Ramos (cell line): ENCODE measurements around the gene NDFIP2.

Experiments used
- in situ Hi-C: fragments of 300-500 bp; cut with MboI; formaldehyde crosslinking; loops from one replicate; pipeline ENCODE4 v1.14.3; 2022; ENCODE audit warnings: low sequenced_read_pairs; ENCODE audit not compliant: unreplicated experiment

The NDFIP2 gene

DNA sequence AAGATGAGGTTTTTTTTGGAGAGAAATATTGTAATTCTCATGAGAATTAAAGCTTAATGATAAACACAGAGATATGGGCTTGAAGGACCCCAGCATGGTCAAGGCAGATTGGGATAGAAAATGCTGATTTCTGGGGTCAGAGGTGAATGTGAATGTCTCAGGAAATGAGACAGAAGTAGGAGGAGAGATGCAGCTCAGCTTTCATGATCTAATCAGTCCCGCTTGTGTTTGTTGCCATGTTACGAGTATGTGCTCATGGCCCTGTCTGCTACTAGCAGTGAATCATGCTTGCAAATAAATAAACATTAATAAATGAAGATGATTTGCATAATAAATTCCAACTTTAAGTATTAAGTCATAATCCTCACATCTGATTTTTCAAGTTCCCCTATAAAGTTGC is 23.0 kb upstream of the NDFIP2 start:
- in situ Hi-C loops, result no loop called here

DNA sequence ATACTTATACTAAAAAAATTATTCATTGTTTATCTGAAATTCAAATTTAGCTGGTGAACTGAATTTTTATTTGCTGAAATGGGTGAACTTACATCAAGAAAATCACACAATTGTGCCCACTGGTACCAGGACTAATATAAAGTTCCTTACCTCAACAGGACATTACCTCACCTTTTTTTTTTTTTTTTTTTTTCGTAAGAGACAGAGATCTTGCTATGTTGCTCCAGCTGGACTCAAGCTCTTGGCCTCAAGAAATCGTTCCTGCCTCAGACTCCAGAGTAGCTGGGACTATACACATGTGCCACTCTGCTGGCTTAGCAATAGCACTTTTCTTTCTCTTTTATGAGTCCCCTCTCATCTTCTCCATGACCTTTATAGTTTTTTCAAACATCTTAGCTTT is 22.5 kb upstream of the NDFIP2 start:
- in situ Hi-C loops, result no loop called here

DNA sequence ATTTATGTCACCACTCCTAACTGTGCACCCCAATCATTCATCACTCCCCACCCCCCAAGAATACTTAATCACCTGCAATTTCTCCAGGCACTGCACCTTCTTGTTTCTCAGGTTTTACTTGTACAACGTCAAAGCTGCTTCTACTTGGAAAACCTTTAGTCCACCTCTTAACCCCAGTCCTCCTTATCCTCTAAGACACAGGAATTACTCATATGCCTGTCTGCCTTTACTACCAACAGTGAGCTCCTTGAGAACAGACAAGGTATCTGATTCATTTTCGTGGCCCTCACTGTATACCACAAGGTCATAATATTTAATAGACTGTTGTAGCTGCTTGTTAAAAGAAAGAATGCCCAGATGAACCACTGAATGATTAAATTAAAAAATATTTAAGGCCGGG is 21.0 kb upstream of the NDFIP2 start:
- in situ Hi-C loops, result no loop called here

DNA sequence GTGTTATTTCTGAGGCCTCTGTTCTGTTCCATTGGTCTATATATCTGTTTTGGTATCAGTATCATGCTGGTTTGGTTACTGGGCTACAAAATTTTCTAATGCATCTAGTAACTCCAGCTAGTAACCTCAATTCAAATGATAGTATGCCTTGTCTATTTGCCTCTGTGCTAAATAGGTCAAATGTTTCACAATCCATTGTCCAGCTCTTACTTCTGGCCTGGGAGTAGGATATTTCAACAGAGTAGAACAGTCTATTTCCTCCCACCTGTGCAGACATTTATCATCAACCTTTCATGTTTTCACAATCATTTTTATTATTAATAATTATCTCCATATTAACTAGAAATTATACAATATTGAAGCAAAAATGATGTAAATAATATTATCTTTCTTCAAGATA is 18.1 kb upstream of the NDFIP2 start:
- in situ Hi-C loops, result no loop called here

DNA sequence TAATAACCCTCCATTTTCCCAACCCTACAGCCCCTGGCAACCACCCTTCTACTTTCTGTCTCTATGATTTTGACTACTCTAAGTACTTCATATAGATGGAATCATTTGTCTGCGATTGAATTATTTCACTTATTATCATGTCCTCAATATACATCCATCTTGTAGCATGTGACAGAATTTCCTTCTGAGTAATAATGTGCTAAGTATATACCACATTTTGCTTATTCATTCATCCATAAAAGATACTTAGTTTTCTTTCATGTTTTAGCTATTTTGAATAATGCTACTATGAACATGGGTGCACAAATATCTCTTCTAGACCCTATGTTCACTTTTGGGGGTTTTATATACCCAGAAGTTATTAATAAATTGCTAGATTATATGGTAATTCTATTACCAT is 17.4 kb upstream of the NDFIP2 start:
- in situ Hi-C loops, result no loop called here

DNA sequence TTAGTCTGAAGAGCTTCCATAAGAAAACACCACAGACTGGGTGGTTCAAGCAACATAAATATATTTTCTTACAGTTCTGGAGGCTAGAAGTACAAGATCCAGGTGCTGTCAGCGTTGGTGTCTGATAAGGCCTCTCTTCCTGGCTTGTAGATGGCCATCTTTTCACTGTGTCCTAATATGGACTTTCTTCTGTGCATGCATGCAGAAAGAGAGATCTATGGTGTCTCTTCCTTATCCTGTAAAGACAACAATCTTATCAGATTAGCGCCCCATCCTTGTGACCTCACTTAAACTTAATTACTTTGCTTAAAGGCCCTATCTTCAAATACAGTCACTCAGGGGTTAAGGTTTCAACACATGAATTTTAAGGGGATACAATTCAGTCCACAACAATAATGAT is 14.1 kb upstream of the NDFIP2 start:
- in situ Hi-C loops, result no loop called here

DNA sequence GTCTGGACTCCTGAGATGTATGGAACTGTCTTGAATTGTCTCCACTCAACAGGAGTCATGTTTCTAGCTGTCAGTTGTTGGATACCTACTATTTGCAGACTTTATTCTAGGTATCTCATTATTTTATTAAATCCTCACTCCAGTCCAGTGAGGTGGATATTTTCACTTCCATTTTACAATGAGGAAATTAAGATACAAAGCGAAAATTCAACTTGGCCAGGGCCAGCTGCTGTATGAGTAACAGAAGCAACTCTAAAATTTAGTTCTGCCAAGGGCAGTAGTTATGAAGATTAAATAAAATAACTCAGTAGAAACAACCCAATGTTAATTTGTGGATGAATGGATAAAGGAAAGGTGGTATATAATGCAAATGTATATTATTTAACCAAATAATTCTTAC is 12.6 kb upstream of the NDFIP2 start:
- in situ Hi-C loops, result no loop called here

DNA sequence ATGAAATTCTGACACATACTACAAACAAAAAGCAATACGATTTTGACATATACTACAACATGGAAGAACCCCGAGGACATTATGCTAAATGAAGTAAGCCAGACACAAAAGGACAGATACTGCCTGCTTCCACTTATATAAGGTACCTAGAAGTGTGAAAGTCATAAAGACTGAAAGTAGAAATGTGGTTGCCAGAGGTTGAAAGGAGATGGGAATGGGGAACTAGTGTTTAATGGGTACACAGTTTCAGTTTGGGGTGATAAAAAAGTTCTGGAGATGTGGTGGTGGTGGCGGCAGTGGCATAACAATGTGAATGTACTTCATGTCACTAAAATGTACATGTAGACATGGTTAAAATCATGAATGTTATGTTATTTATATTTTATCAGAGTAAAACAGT is 12.1 kb upstream of the NDFIP2 start:
- in situ Hi-C loops, result no loop called here

DNA sequence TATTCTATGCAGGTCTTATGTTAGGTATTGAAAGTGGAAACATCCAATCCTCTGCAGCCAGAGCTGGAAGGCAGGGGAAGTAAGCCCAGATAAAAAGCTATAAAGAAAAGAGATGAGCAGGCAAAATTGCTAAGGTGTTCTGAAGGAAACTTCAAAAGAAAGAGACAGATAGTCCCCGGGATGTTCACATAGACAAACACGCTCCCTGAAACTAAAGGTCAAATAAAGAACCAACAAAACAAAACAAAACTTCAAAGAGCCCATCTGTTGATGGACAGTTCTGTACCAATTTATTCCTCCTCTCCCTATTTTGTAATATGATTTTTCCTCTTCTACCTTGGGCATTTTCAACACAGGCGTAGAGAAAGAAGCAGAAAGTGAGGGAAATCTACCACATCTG is 11.3 kb upstream of the NDFIP2 start:
- in situ Hi-C loops, result no loop called here

DNA sequence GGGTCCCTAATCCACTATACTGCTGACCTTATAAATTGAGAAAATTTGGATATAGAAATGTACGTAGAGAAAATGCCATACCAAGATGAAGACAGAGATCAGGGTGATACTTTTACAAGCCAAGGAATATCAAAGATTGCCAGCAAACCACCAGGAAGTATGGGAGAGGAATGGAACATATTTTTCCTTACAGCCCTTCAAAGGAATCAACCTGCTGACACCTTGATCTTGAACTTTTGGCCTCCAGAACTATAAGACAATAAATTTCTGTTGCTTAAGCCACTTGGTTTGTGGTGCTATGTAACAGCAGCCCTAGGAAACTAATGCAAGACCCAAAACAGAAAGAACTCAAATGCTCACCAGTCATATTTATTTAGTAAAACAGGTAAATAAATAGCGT is 10.3 kb upstream of the NDFIP2 start:
- in situ Hi-C loops, result no loop called here

DNA sequence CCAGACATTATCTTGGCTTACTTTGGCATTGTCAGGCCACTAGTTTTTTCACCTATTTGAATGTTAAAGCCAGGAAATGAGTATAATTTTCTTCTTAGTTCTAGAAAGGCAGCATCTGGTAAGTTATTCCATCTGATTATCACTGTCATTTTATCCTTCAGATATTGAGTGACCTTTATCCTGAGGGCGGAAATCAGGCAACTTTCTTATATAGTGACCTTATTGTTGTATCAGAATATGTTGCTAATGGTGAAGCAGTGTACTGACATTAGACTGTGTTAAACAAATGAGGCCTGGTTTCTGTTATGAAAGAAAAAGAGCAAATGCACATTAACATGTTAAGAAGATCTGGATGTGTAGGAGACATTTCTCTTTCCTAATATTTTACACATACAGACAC is 5.4 kb upstream of the NDFIP2 start:
- in situ Hi-C loops, result no loop called here

DNA sequence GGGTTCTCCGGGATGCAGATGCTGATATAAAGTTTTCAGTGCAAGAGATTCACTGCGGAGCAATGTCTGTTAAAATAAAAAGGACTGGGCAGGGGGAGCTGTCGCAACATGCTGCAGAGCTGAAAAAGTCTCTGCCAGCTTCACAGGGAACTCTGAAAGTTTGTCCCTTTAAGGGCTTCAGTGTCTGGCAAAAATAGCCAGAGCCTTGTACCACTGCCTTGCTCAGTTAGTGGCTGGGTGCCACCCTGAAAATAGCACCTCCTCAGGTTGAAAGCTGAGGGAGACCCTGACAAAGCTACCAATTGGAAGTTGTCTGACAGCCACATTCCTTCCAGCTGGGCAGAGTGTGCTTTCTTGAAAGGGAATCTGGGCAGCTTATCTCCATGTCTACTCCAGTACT is 3.0 kb upstream of the NDFIP2 start:
- in situ Hi-C loops, result no loop called here

DNA sequence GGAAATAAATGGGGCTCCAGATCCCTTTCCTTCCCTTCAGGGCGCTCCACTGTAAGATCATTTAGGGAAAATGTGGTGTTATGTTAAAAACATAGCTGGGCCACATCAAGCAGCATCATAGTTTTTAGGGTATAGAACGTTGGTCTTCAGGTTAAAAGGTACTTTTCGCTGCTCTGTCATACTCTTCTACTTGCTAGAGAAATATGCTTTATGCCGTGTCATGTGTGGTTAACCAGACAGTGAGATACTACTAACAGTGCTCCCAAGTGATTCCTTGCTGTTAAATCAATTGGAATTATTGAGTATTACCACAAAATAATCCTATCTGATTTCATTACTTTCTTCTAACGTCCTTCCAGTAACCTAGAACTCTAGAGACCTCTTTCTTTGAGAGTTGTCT is 1.1 kb upstream of the NDFIP2 start:
- in situ Hi-C loops, result no loop called here

DNA sequence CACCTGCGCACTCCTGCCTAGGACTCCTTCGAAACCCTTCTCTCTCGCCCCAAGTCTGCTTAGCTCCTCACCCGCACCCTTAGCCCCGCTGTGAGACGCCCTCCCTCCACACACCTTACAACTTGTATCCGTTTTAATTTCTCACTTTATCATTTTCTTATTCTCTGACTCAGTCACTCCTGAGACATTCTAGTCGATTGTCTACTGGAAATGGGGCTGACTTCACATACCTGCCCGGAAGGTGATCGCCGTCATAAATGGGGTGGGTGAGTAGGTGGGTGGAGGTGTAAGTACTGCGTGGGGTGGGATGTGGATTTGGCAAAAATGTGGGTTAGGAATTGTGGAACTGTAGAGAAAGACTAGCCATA is 714 bp downstream of the NDFIP2 start:
- in situ Hi-C loops, result no loop called here

DNA sequence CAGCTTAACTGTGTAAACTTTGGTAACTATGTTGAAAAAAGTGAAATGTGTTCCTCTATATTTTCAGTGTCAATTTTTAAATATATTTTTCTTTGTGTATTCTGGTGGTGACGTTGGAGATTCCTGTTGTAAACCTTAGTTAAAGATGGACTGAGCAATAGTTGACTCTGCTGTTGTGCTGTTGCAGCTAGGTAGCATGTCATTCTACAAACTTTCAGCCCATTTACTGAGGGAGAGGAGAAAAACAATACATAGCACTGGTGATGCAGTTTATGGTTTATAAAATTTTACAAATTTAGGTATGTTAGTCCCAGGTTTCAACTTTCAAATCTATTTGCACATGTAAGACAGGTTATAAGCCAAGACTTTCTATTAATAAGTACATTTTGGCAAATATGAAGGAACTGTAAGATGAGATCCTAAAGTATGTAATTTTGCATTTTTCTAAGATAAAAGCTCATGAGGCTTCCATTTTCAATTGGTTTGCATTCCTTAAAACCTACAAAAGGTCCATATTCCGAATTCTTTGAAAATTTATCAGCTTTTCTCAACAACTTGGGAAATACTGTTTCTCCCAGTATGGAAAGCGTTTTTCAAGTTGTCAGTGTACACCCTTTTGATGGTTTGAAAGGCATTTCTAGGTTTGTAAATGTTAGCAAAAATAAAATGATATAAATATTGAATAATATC is 1.5 kb downstream of the NDFIP2 start:
- in situ Hi-C loops, result no loop called here

DNA sequence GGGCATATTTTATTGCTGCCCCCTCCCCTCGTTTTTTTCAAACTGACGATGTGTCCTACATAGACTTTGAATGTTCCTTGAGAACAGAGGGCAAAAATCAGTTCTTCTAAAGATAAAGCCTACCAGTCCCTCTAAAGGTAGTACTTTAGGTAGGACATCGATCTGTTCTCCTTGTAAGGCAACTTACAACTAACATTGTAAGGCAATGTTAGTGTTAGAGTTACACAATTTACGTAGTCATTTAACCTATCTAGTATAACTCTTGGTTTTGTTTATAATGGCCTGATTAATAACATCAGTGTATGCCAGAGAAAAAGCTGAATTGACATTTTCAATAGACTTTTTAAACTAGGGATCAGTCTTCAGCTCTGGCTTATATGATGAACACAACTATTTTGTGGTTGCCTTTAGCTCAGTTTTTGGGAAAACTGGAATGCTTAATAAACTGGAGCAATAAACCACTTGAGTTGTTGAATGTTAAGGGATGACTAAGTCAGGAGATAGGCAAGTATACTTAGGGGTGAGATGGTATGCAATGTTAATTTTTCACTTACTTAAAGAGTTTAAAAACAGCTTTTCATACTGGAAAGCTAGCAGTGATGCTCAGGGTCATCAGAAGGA is 2.2 kb downstream of the NDFIP2 start:
- in situ Hi-C loops, result no loop called here

DNA sequence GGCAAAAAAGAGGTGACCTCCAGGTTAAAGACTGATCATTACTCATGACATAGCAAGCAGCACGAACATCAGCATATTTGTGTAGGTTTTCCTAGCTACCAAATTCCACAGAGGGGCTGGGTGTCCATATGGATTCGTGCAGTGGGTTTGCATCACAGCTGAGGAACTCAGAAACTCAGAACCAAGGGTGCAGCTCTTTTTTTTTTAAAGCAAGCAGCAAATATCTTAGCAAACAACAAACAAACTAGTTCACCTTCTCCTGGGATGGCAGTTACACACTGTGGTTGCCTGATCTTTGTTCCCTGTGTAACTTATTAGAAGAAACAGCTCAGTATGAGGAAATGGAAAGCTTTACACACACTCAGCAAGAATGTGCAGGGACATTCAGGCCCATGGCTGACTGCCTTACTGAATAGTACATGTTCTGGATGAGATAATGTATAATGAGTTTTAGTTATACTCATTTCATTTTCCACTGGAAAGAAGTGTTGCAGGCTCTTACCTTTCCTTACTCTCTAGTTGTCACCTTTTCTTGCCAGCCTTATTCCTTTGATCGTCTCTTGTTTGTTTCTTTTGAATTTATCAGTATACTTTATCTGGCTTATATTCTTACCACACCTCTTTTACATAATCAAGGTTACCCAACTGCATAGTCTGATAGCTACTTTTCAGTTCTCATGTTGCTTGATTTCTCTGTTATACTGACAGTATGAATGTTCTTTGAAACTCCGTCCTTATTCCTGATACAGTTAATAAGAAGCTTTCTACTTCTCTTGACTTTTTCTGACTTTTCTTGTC is 4.3 kb downstream of the NDFIP2 start:
- in situ Hi-C loops, result no loop called here

DNA sequence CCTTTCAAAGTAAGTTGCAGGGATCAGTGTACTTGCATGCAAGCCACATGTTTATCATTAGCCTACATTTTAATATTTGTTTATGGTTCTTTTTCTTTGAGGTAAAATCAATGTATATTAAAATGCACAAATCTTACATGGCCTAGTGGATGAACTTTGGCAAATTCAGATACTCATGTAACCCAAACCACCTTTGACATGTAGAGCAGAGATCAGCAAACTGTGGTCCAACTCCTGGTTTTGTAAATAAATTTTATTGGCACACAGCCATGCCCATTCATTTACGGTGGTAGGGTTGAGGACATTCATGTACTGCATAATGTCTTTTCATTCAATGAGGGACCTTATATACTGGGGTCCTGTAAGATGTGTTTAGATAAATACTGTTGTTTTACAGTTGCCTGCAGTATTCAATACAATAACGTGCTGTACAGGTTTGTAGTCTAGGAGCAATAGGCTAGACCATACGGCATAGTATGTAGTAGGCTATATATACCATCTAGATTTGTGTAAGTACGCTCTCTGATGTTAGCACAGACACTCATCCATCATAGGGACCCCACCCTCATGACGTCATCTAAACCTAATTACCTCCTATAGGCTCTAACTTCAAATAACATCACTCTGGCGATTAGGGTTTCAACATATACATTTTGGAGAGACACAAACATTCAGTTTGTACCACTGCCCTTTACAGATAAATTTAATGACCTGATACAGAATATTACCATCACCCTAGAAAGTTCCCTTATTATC is 5.7 kb downstream of the NDFIP2 start:
- in situ Hi-C loops, result no loop called here

DNA sequence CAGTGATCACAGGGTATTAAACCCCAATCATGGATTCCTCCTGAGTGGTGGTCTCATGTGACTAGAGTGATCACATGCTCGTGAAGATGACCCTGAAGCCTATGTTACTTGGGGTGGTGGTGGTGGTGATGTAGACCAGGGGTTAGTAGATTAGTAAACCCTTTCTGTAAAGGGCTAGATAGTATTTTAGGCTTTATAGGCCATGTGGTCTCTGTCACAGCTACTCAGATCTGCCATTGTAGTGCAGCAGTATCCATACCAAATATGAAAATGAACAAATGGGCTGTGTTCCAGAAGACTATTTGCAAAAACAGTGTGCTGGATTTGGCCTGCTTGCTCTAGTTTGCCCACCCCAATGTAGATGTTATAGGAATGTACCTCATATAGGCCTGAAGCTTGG is 9.4 kb downstream of the NDFIP2 start:
- in situ Hi-C loops, result no loop called here

DNA sequence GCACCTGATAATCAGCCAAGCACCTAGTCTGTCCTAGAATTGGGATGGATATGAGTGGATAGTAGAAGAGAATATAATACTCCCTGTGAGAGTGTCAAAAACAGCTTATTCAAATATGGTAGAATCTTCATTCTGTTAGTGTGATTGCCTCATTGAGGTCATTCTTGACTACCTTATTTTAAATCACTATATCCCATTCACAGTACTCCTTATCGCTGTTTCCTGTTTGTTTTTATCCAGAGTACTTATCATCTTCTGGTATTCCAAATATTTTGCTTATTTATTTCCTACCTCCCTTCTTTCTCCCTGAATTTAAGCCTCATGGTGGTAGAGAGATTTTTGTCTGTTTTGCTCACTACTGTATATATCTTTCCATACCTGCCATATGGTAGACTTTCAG is 9.9 kb downstream of the NDFIP2 start:
- in situ Hi-C loops, result no loop called here

DNA sequence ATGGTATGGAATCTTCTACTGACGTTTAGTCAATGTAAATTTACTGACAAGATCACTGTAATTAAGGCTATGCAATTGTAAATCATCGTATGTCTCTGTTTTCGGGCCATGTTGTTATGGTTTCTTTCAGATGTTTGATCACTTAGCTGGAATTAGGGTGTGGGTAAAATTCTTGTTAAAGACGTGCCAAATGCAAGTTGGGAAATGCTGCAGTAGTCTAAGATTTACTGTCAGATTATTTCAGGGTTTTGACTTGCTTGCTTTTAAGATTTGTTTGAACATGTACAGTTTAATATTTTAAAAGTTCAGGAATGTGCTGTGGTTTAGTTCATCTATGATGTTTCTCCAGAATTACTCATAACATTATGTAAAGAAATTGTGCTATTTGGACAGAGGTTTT is 10.8 kb downstream of the NDFIP2 start:
- in situ Hi-C loops, result no loop called here
